IPS-NIHi11 (cell line): Measurements from ENCODE around the gene MAPT.

Experiments used
- DNase-seq: peaks from one replicate; pipeline ENCODE4 v3.0.0; 2012; ENCODE audit warnings: mixed read lengths, low spot score

MAPT gene

GRCh38 chr17:45894022-45894784, at the start of gene MAPT:
Gene MAPT, plus strand, starts transcription at chr17:45894554. Its CDS starts 67,784 bp downstream, at chr17:45962338.
- DNase-seq: peak; percentile 98

DNA sequence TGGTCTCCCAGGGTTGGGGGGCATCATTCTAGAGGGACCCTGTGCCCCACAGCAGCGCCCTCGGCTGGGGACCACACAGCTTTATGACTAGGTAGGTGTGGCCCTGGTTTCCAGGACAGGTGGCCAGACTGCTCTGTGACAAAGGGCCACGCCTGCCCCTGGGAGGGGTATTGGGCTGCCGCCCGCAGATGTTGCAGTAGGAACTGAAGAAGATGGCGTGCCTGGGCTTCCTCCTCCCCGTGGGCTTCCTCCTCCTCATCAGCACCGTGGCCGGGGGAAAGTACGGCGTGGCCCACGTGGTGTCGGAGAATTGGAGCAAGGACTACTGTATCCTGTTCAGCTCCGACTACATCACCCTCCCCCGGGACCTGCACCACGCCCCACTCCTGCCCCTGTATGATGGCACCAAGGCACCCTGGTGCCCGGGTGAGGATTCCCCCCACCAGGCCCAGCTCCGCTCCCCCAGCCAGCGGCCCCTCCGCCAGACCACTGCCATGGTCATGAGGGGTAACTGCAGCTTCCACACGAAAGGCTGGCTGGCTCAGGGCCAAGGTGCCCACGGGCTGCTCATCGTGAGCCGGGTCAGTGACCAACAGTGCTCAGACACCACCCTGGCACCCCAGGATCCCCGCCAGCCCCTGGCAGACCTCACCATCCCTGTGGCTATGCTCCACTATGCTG, 49.5 kb upstream of the MAPT start, which contains the start of gene SPPL2C:
SPPL2C (plus strand) TSS at position 187 of the 681 bp plus-strand sequence; CDS start at position 213, 26 bp downstream.
- no peak for DNase-seq

- DNase-seq: no peak
Observed at GRCh38 chr17:45845376-45846185, 48.8 kb upstream of the MAPT start.

GRCh38 chr17:45846223-45846622, 48.1 kb upstream of the MAPT start:
- no peak for DNase-seq

DNA sequence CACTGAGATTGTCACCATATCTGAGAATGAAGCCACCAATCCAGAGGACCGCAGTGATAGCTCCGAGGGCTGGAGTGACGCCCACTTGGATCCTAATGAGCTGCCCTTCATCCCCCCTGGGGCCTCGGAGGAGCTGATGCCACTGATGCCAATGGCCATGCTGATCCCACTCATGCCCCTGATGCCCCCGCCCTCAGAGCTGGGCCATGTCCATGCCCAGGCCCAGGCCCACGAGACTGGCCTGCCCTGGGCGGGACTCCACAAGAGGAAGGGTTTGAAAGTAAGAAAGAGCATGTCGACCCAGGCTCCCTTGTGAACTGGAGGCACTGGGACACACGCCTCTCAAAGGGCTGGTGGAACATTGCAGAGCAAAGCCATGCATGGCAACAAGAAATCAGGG, 47.7 kb upstream of the MAPT start:
- DNase-seq: no peak

GRCh38 chr17:45847101-45847500, 47.3 kb upstream of the MAPT start:
- DNase-seq: no peak

- no peak for DNase-seq
Observed at GRCh38 chr17:45847747-45848146, 46.6 kb upstream of the MAPT start.

DNA sequence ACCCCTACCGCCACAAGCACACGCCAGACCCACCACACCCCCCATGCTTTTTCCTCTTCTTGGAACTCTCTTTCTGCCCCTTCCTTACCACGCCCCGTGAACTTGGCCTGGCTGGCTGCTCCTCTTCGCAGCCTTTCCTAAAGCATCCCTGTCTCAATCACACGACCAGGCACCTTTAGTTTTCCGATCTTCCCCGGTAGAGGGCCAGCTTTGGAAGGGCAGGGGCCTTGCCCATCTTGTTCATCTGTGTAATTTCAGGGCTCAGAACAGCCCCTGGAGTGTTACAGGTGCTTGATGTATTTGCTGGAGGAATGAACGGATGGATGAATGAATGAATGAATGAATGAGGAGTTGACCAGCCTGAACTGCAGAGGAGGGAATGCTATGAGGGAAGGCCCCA, 45.9 kb upstream of the MAPT start:
- no peak for DNase-seq

- DNase-seq: no peak
Observed at GRCh38 chr17:45848868-45849535, 45.4 kb upstream of the MAPT start.

- DNase-seq: no peak
Observed at GRCh38 chr17:45849536-45849990, 44.8 kb upstream of the MAPT start.

DNA sequence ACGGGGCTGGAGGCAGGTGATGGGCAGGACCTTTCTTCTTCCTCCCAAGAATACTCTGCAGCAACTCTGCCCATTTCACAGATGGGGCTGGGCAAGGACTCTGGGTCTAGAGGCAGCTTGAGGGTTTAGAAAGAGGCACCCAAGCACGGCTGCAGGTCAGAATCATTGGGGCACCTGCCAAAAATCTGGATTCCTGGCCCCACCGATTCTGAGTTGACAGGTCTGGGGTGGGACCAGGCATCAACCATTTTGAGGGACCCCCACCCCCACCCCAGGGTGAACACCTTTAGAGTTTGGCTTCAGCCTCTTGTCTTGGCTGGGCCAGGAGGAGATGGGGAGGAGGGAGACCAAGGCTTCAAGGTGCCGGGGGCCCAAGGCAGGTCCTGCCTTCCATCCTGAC, 44.3 kb upstream of the MAPT start:
- DNase-seq: no peak

GRCh38 chr17:45850468-45850867, 43.9 kb upstream of the MAPT start:
- DNase-seq: no peak

- DNase-seq: no peak
Observed at GRCh38 chr17:45851022-45851421, 43.3 kb upstream of the MAPT start.

DNA sequence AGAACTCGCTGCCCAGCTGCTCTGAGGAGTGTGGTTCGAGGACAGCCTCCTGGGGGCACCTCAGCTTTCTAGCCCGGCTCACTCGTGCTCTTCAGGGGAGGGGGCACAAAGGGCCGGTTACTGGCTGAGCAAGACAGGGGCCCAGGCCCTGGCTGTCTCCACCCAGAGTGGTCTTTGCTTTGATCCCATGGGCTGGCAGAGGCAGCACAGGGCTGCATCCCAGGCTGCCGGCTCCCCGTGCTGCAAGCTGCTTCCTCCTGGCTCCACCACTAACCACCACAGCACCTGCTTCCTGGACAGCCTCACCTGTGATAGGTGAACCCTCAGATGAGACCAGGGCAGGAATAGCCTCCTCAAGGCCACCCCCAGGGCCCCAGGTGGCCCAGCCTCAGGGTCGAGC, 42.9 kb upstream of the MAPT start:
- DNase-seq: no peak

DNA sequence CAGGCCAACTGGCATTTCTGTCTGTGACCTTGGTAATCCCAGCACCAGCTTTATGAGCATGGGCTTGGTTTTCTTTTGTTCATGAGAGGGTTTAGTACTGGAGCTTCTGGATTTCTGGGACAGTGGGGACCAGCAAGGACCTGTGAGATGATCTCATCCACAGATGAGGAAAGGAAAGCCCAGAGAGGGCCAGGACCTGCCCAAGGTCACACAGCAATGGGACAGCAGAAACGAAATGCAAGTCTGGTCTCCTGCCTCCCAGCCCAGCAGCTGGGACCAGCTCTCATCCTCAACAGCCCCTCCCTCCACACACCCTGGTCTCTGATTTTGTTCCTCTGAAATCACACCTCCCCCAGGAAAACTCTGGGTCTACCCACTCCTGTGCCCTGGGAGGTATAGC, 42.5 kb upstream of the MAPT start:
- DNase-seq: no peak

DNA sequence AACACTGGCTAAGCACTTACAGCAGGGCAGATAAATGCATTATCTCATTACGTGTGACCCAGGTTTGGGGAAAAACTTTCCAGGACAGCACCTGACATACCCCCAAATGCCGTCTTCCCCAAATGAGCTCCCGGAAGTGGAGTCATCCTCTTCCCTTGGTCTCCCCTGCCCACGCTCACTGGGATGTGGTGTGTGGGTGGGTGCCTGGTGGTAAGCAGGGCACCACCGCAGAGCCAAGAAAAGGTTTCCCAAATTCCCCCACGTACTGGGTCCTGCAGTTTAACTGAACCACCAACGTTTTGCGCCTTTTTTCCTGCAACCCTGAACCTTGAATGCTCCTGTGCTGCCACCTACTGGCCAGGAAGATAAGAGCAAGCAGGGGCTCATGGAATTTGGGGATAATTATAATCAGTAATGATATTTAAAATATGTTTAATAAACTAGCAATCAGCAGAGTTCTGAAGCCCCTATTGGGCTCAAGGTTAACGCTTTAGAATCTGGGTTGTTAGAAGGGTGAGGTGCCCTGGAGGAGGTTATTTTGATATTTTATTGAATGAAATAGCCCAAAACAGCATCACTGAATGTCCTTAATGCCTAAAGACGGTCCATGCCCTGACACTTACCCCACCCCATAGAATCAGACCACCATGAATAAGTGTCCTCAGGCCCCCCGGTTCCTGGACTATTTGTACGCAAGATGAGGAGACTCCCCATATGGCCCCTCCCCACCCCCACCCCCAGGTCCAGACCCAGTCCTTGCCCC, 41.6 kb upstream of the MAPT start:
- DNase-seq: peak; percentile 75

DNA sequence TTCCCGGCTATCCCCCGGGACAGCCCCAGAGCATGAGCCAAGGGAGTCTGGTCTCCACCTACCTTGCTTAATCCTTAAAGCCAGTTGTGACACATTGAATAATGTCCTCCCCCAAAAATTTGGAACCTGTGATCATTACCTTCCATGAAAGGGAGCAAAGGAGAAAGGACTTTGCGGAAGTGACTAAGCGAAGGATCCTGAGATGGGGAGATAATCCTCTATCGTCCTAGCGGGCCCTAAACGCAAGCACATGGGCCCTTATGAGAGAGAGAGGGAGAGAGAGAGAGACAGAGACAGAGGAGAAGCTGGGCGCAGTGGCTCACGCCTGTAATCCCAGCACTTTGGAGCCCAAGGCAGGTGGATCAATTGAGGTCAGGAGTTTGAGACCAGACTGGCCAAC, 40.1 kb upstream of the MAPT start:
- no peak for DNase-seq

- DNase-seq: no peak
Observed at GRCh38 chr17:45855691-45856336, 38.5 kb upstream of the MAPT start.

- DNase-seq: peak; percentile 72
Observed at GRCh38 chr17:45857977-45858708, 36.2 kb upstream of the MAPT start.

DNA sequence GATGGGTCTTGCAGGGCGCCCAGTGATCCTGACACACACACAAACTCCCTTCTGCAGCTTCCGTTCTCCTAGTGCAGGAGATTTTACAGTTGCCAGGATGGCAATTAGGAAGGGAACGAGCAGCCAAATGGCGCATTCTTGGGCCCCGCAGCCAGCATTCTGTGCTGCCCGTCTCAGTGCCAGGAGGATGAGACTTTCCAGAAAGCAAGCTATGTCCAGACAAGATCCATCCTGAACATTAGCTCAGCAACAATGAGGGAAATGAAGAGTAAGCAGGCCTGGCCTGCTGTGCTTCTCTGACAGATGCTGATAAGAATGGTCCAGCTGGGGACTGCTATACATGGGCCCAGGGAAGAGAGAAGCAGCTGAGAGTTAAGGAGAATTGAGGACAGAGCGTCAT, 33.2 kb upstream of the MAPT start:
- no peak for DNase-seq
